Activated CD8-positive, alpha-beta memory T cell treated with anti-CD3 and anti-CD28 coated beads, Interleukin-2, amount 10 ng/mL, durations not matched to agents 7 days and 5 days (primary cell): ENCODE results near the gene DYRK1A. TPM values are rescaled to one million over a fixed set of nuclear protein-coding genes. Genes with fewer than 3 reads are reported as not detected.

ENCODE experiments used
- ATAC-seq: fragments of 150-1000 bp; cut with Tn5 transposase; one replicate; pipeline ENCODE4 v1.10.0; 2021; ENCODE audit warnings: moderate library complexity
- CTCF ChIA-PET: fragments of 350-600 bp; sonication (Branson Sonifier 250); formaldehyde crosslinking; loops from one replicate; lab custom pipeline; 2021; ENCODE audit warnings: antibody characterized with exemption; lab: Charles Lee
- DNase-seq: peaks from one replicate; pipeline ENCODE4 v3.0.0-alpha.2; 2020
- H3K27ac Mint-ChIP-seq: one replicate; pipeline ENCODE4 v1.8.0; 2021; ENCODE audit warnings: mild to moderate bottlenecking, mixed read lengths
- H3K27me3 Mint-ChIP-seq: one replicate; pipeline ENCODE4 v1.8.0; 2021; ENCODE audit warnings: mixed read lengths
- H3K36me3 Mint-ChIP-seq: one replicate; pipeline ENCODE4 v1.8.0; 2021; ENCODE audit warnings: mild to moderate bottlenecking, mixed read lengths
- H3K4me1 Mint-ChIP-seq: one replicate; pipeline ENCODE4 v1.8.0; 2021; ENCODE audit warnings: mixed read lengths
- H3K4me3 Mint-ChIP-seq: one replicate; pipeline ENCODE4 v1.8.0; 2021; ENCODE audit warnings: mild to moderate bottlenecking, moderate library complexity, mixed read lengths
- H3K9me3 Mint-ChIP-seq: one replicate; pipeline ENCODE4 v1.8.0; 2022; ENCODE audit warnings: low read depth, mixed read lengths
- total RNA-seq, 2 experiments: library from RNA; stranded (reverse); gene quantifications; one replicate each; pipeline ENCODE4 v1.2.3, GENCODE V29; 2021

DYRK1A gene
- total RNA-seq, 2 experiments from 2014 or later = 75.7 to 83.3 TPM

DNA sequence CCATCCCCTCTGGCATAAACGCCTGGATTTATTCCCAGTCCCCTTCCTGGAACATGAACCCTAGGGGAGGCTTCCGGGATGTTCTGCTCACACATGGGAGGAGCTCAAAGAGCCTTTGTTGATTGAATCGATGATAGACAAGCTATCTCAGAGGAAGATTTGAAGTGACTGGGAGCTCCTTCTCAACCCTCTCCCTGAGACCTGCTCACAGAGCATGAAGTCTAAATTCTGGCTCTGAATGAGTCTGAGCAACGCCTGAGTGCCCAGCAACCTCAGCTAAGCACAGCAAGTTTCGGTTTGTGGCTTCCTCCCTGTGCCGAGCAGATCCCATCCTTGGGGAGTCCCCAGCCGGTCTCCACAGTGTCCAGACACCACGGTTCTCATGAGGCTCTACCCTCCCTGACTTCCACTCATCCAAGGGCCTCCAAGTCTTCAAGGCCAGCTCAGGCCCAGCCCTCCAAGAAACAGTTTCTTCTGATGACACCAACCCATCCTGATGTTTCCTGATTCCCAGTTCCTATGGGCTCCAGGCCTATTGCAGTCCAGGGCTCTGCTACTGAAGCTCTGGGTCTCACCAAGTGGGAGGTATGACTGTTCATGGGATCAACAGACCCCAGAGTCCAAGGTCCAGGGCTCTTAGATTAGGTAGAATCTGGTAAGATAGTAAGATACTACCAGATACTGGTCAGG, 190.8 kb downstream of the DYRK1A start:
- ATAC-seq = peak; percentile 23
- DNase-seq = no peak
- Mint-ChIP-seq H3K4me3 (no peak overlapping the region), H3K27me3 (peaks cover 2% of the 10 kb centered on the region), H3K36me3 (no peaks in the 10 kb centered on the region), H3K9me3 (no peaks in the 10 kb centered on the region), H3K27ac (no peak overlapping the region), H3K4me1 (peaks cover 5% of the 10 kb centered on the region)
- CTCF ChIA-PET = no interaction called here

DNA sequence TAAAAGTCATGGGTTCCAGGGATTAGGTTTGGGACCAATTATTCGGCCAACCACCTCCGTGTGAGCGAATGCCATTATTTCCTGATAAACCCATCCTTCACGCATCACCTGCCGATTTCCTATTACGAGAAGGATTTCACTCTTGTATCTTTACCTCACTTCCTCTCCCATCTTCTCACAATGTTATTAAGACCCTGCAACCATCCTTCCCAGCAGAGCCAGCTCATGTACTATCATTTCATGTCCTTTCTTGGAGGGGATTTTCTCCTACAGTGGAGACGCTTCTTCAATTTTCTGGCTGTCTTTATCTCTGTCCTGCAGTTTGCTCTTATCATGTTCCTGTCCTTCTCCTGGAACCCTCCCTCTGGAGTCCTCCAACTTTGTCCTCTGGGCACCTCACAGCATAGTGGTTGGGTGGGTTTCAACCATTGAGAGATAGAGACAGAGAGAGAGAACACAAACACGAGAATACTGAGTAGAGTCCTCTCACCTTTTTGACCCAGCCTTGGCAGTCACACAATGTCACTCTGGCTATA, 192.2 kb downstream of the DYRK1A start:
- peaks cover 2% of the 10 kb centered on the region for H3K27me3 Mint-ChIP-seq
- ATAC-seq (no peak), DNase-seq (no peak)
- H3K4me1 Mint-ChIP-seq = peaks cover 14% of the 10 kb centered on the region
- H3K9me3 Mint-ChIP-seq = no peaks in the 10 kb centered on the region
- H3K4me3 Mint-ChIP-seq = no peak overlapping the region
- CTCF ChIA-PET = no interaction called here
- H3K36me3 Mint-ChIP-seq = no peaks in the 10 kb centered on the region
- H3K27ac Mint-ChIP-seq = no peak overlapping the region

- CTCF ChIA-PET = no interaction called here
- Mint-ChIP-seq H3K27me3 (peaks cover 2% of the 10 kb centered on the region), H3K4me3 (no peak overlapping the region), H3K9me3 (no peaks in the 10 kb centered on the region), H3K27ac (no peak overlapping the region), H3K36me3 (no peaks in the 10 kb centered on the region), H3K4me1 (peaks cover 24% of the 10 kb centered on the region)
- DNase-seq (no peak), ATAC-seq (no peak)
Measured at GRCh38 chr21:37560385-37560784, 193.8 kb downstream of the DYRK1A start.

GRCh38 chr21:37561506-37561905, 194.9 kb downstream of the DYRK1A start:
- DNase-seq = no peak
- ATAC-seq = no peak
- Mint-ChIP-seq H3K4me3 (no peak overlapping the region), H3K36me3 (no peaks in the 10 kb centered on the region), H3K4me1 (peaks cover 27% of the 10 kb centered on the region), H3K27ac (no peak overlapping the region), H3K27me3 (no peaks in the 10 kb centered on the region), H3K9me3 (no peaks in the 10 kb centered on the region)
- CTCF ChIA-PET = no interaction called here

DNA sequence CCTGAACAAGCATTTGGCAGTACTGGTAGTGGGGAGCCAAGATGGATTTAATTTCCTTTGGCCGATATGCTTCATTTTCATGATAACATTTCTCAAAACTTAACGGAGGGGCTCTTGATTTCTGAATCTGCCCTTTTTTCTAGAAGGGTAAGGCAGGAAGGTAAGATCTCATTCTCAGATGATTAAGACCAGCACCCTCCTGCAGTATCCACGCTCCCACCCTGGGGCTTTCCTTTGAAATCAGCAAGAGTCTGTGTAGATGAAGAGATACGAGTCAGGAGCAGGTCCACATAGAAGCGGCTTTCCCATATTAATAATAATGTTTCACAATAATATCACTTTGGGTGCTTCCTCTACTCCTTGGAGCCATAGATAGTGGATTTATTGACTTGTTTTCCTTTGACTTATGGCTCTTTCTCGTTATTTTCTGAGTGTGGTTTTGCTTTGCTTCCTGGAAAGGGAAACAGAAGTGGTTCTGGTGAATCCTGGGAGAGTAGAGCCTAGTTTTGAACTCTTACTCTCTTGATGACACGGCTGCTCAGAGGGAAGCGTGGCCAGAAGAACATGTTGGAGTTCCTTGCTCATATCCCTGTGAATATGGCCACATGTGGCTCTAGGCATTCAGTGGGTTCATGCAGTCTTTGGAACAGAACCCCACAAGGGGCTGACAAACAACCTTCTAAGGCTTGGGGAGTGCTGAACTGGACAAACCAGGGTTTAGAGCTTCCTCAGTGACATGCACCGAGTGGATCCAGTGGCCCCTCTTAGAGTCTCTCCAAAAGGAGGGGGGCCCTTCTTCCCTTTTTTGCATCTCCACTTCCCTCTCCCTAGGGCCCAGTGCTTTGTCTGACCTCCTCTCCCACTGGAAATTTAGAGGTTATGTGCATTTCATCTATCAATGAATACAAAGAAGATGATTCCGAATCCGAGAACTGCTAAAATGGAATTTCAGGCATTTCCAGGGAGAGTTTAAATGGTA, 195.7 kb downstream of the DYRK1A start:
- CTCF ChIA-PET = interaction anchor here (1.2 to 3.1 kb wide), 4 partner anchors 7 to 113 kb away, joined by 3 to 14 read pairs (median 6); no protein-coding TSS in a partner anchor
- no peaks in the 10 kb centered on the region for H3K36me3 Mint-ChIP-seq

GRCh38 chr21:37562920-37563640, 196.5 kb downstream of the DYRK1A start:
- no peaks in the 10 kb centered on the region for H3K9me3 Mint-ChIP-seq
- CTCF ChIA-PET = interaction anchor here (0.7 to 3.1 kb wide), 24 partner anchors 8 to 823 kb away, joined by 3 to 14 read pairs (median 4); partner anchors contain the start of genes HLCS and VPS26C
- DNase-seq (peak; percentile 52), ATAC-seq (peak; percentile 3)
- no peaks in the 10 kb centered on the region for H3K27me3 Mint-ChIP-seq
- peaks cover 22% of the 10 kb centered on the region for H3K4me1 Mint-ChIP-seq
- H3K36me3 Mint-ChIP-seq = no peaks in the 10 kb centered on the region
- peak overlapping the region; percentile 87 for H3K4me3 Mint-ChIP-seq
- H3K27ac Mint-ChIP-seq = peak overlapping the region; percentile 99

More for the DNA sequence above, 195.7 kb downstream of the DYRK1A start:
- no peaks in the 10 kb centered on the region for H3K27me3 Mint-ChIP-seq
- ATAC-seq (no peak), DNase-seq (no peak)
- peak overlapping the region; percentile 87 for H3K4me3 Mint-ChIP-seq
- peaks cover 25% of the 10 kb centered on the region for H3K4me1 Mint-ChIP-seq
- peak overlapping the region; percentile 44 for H3K27ac Mint-ChIP-seq
- H3K9me3 Mint-ChIP-seq = no peaks in the 10 kb centered on the region

DNA sequence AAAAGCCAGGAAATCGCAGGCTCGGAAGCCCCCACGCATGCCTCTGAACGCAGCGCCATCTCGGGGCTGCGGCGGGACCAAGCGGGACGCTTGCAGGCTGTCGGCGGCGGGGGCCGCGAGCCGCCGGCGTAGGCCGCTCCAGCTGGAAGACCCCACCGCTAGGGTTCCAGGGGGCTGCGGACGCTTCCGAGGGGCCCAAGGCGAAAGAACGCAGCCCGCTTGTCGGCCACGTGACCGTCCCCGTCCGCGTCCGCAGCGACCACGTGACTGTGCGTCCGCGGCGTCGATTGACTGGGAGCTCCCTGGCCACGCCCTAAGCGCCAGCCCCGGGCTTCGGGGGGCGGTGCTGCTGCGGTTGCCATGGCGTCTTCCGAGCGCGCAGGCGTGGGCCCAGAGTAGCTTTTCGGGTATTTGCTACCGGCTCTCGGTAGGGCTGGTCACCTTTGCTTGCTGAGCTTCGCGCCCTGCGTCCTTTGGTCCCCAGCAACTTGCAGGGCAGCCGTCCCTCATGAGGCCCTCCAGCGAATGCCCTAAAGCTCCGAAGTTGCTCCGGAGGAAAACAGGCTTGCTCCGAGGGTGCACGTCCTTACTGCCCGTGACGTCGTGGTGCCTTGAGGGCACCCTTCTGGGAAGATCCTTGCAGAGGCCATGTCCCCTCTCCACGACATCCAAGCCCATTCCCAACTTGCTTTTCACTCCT, 197.2 kb downstream of the DYRK1A start:
- Mint-ChIP-seq H3K36me3 (no peaks in the 10 kb centered on the region), H3K27ac (peak overlapping the region; percentile 99), H3K4me3 (peak overlapping the region; percentile 87), H3K27me3 (no peaks in the 10 kb centered on the region), H3K9me3 (no peaks in the 10 kb centered on the region), H3K4me1 (peaks cover 22% of the 10 kb centered on the region)
- CTCF ChIA-PET = interaction anchor here (0.7 to 3.1 kb wide), 28 partner anchors 9 to 823 kb away, joined by 3 to 14 read pairs (median 4); partner anchors contain the start of genes HLCS and VPS26C
- DNase-seq = peak; percentile 95
- ATAC-seq = peak; percentile 87

GRCh38 chr21:37564341-37564923, 197.9 kb downstream of the DYRK1A start:
- Mint-ChIP-seq H3K9me3 (no peaks in the 10 kb centered on the region), H3K27me3 (peaks cover 2% of the 10 kb centered on the region), H3K4me3 (peak overlapping the region; percentile 87), H3K27ac (peak overlapping the region; percentile 99), H3K36me3 (no peaks in the 10 kb centered on the region), H3K4me1 (peaks cover 22% of the 10 kb centered on the region)
- ATAC-seq (peak; percentile 79), DNase-seq (peak; percentile 93)
- CTCF ChIA-PET = interaction anchor here (0.7 to 3.1 kb wide), 25 partner anchors 8 to 407 kb away, joined by 3 to 14 read pairs (median 4); partner anchors contain the start of gene VPS26C

DNA sequence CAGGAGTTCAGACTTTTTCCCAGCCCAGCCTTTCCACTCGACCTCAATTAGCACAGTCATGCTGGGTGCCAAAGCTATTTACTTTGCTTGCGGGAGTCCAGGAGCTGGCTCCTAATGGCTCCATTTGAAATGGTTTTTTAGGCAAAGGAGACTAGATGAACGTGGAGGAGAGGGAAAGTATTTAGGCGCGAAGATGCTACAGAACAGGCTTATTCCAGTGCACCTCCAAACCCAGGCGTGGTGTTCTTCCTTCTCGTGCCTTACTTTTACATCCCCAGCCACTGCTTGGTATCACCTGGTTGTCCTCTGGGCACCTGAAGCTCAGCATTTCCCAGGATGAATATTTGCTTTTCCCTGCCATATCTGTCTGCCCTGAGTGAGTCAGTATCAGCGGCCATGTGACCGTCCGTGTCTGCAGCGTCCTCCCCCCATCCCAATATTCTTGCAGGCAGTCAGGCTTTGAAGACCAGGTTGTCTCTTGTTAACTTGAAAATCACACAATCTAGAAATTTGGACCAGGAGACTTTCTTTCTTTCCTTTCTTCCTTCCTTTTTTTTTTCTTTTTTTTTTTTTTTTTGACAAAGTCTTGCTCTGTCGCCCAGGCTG, 198.5 kb downstream of the DYRK1A start:
- Mint-ChIP-seq H3K27me3 (peaks cover 3% of the 10 kb centered on the region), H3K4me1 (peaks cover 22% of the 10 kb centered on the region), H3K4me3 (peak overlapping the region; percentile 87), H3K36me3 (no peaks in the 10 kb centered on the region), H3K9me3 (no peaks in the 10 kb centered on the region), H3K27ac (peak overlapping the region; percentile 99)
- DNase-seq = no peak
- CTCF ChIA-PET = interaction anchor here (0.8 to 3.1 kb wide), 11 partner anchors 10 to 341 kb away, joined by 3 to 14 read pairs (median 4); no protein-coding TSS in a partner anchor
- no peak for ATAC-seq

DNA sequence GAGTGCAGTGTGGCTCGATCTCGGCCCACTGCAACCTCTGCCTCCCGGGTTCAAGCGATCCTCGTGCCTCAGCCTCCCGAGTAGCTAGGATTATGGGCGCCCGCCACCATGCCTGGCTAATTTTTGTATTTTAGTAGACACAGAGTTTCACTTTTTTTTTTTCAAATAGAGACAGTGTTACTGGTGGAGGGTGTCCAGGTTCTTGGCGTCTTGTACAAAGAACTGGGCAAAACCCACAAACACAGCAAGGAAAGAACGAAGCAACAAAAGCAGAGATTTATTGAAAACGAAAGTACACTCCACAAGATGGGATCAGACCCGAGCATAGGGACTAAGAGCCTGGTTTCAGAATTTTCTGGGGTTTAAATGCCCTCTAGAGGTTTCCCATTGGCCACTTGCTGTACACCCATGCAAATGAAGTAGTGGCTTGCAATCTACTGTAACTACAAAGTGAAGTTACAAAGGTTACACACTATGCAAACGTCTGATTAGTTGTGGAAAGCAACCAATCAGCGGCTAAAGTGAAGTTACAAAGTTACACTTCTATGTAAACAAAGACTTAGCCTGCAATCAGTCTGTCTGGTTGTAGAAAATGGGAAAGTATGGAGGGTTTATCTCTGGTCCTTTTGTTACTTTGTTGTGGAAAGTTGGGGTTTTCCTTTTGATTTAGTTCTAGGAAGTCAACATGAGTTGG, 199.1 kb downstream of the DYRK1A start:
- no peak for ATAC-seq
- H3K27ac Mint-ChIP-seq = no peak overlapping the region
- peaks cover 8% of the 10 kb centered on the region for H3K27me3 Mint-ChIP-seq
- no peaks in the 10 kb centered on the region for H3K36me3 Mint-ChIP-seq
- CTCF ChIA-PET = interaction anchor here (0.9 to 3.1 kb wide), 3 partner anchors 11 to 102 kb away, joined by 3 to 14 read pairs (median 12); no protein-coding TSS in a partner anchor
- H3K4me1 Mint-ChIP-seq = peaks cover 22% of the 10 kb centered on the region
- no peak overlapping the region for H3K4me3 Mint-ChIP-seq
- no peaks in the 10 kb centered on the region for H3K9me3 Mint-ChIP-seq
- peak; percentile 23 for DNase-seq
